ENCODE data around the gene ZNF416.

ZNF416 gene

GRCh38 chr19:57558525-57558924 is 20.2 kb downstream of the ZNF416 start:
- DNase-seq = no peak

- no peak for DNase-seq
Observed at GRCh38 chr19:57557659-57558058, 21.1 kb downstream of the ZNF416 start.

DNA sequence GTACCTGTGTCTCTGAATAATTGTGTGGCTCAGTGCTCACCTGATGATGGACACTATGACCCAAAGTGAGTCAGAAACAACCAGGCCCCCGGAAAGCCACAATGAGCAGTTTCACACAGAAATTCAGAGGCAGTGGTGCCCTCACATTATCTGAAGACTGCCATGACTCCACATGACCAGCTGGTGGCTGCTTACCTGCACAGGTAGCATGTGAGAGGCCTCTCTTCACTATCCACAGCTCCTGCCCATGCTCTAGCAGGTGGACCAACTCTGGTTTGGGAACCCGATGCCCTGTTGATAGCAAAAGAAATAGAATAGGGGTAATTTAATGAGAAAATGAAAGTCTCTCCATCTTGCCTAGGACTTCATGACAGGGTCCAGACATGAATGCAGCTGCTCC is 26.3 kb downstream of the ZNF416 start:
- no peak for DNase-seq

GRCh38 chr19:57546513-57546912 is 32.2 kb downstream of the ZNF416 start:
- no peak for DNase-seq

DNA sequence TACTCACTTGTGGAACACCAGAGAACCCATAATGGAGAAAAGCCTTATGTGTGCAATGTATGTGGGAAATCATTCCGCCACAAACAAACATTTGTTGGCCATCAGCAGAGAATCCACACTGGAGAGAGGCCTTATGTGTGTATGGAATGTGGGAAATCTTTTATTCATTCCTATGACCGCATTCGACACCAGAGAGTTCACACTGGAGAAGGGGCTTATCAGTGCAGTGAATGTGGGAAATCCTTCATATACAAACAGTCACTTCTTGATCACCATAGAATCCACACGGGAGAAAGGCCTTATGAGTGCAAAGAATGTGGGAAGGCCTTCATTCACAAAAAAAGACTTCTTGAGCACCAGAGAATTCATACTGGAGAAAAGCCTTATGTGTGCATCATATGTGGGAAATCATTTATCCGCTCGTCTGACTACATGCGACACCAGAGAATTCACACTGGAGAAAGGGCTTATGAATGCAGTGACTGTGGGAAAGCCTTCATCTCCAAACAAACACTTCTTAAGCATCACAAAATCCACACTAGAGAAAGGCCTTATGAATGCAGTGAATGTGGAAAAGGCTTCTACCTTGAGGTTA is 40.7 kb downstream of the ZNF416 start:
- no peak for DNase-seq

DNA sequence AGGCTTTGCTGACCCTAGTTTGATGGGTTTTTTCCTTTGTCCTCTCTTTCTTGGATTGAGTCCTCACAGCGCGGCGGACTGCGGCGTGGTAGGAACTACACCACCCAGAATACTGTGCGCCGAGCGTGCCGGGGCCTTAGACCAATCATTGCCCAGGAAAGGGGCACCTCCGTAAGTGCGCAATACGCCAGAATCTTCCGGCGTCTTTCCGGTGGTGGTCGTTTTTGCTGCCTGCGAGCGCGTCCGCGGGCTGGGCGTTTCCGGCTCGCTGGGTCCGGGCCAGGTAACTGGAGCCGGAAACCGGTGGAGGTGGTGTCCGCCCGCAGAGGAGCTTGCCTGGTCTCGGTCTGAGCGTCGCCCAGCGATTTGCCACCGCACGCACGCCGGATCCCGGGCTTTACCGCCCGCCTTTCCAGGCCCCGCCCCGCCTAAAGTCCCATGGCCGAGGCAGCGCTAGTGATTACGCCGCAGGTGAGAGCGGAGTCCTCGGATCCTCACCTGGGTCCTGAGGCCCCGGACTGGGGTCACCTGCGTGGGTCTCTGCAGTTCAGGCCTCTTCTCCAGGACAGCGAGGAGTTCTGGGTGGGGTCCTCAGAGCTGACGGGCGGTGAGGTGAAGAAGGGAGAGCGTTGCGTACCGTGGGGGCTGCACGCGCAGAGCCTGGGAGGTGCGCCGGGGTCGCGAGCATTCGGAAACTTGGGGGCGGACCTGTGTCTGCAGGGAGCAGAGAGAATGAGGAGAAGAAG is 51.4 kb downstream of the ZNF416 start, which contains the start of gene ZNF549:
Gene ZNF549 (plus strand): TSS at position 221 of the 746 bp plus-strand sequence. CDS start 218 bp downstream, at position 439.
- peak; percentile 78 for DNase-seq
